Prostate gland (tissue), 2 donors: ENCODE data around the gene BCL3. TPM values are rescaled to one million over a fixed set of nuclear protein-coding genes. Genes with fewer than 3 reads are reported as not detected.
"Not testable (repeated sequence)": the region's sequence is repeated elsewhere in the genome, so short reads cannot be mapped to it uniquely, and the experiment has no call there.

Source experiments
- DNase-seq: peaks from one replicate; pipeline ENCODE4 v3.0.0-alpha.2; 2019; ENCODE audit warnings: low spot score
- H3K27ac ChIP-seq, 2 donors: fragments of 200-600 bp; sonication (generic); 2 replicates each; pipeline ENCODE4 v1.5.1; 2017 to 2019
- H3K27me3 ChIP-seq: fragments of 200-600 bp; sonication (generic); replicated peaks from 2 replicates; pipeline ENCODE4 v1.5.1; 2019; ENCODE audit not compliant: insufficient read depth
- H3K36me3 ChIP-seq, 2 donors: fragments of 200-600 bp; sonication (generic); 1 replicate in 1 of 2; 2 replicates in 1 of 2; pipeline versions ENCODE4 v1.5.1 to v1.8.1; 2017 to 2019
- H3K4me1 ChIP-seq: fragments of 200-600 bp; sonication (generic); replicated peaks from 2 replicates; pipeline ENCODE4 v1.5.1; 2019
- H3K4me3 ChIP-seq, 2 donors: fragments of 200-600 bp; sonication (generic); 2 replicates each; pipeline ENCODE4 v1.5.1; 2017 to 2019
- H3K9me3 ChIP-seq: fragments of 200-600 bp; sonication (generic); 2 replicates; pipeline ENCODE4 v1.5.1; 2017
- POLR2A ChIP-seq: fragments of 450-650 bp; IDR thresholded peaks from one replicate; pipeline ENCODE4 v1.6.1; 2016; ENCODE audit warnings: antibody characterized with exemption, mild to moderate bottlenecking
- POLR2AphosphoS5 ChIP-seq: sonication (generic); formaldehyde crosslinking; IDR thresholded peaks from one replicate; pipeline ENCODE4 v1.6.1; 2017; ENCODE audit warnings: antibody characterized with exemption
- WGBS: methylation state at CpG from one replicate; pipeline ENCODE4 v1.1.5; 2018; 5-methylcytosine and 5-hydroxymethylcytosine counted together
- intact Hi-C: fragments of 100-400 bp; cut with DNase I; formaldehyde crosslinking; loops from one replicate; pipeline ENCODE4 v1.14.2; 2022
- total RNA-seq, 2 donors: library from RNA; depleted of rRNA; stranded (reverse); fragments of >200 nt; gene quantifications; one replicate each; pipeline ENCODE4 v1.1.0, GENCODE V29; 2016
- TF ChIP-seq, protein P1 (sequence below), 4 experiments: fragments of 200-600 bp in 2 of 4; fragments of 450-650 bp in 2 of 4; sonication (generic) in 2 of 4; IDR thresholded peaks; 1 replicate in 3 of 4; 2 replicates in 1 of 4; pipeline ENCODE4 v1.5.1; 2016 to 2019; ENCODE audit warnings: antibody characterized with exemption in 4 of 4, mild to moderate bottlenecking in 2 of 4, moderate library complexity in 2 of 4

Gene BCL3
- total RNA-seq, 2 donors from 2014 or later, result 22.6 to 44.0 TPM

DNA sequence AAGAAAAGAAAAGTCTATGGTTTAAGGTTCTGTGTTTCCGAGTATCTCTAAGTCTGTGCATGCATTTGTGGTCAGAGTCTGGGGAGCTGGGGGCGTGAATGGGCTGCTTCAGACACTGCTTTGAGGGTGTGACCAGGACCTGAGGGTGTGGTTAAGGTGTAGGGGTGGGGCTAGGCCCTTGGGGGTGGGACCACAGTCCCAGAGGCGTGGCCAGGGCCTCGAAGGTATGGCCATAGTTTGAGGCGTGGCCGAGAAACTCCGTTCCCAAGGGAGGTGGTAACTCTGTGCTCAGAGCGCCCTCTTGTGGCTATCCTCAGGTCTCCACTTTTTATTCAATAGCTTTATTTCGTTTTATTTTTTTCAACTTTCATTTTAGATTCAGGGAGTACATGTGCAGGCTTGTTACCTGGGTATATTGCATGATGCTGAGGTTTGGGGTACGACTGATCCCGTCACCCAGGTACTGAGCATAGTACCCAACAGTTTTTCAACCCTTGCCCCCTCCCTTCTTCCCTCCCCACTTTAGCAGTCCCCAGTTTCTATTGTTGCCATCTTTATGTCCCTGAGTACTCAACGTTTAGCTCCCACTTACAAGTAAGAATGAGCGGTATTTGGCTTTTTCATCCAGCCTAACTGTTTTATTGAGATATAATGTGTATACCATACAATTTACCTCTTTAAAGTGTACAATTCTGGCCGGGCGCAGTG, 22.2 kb downstream of the BCL3 start:
- peak; percentile 97 for DNase-seq
- TF ChIP-seq POLR2A (no peak), POLR2AphosphoS5 (peak; percentile 82)
- TF ChIP-seq, protein P1, sequence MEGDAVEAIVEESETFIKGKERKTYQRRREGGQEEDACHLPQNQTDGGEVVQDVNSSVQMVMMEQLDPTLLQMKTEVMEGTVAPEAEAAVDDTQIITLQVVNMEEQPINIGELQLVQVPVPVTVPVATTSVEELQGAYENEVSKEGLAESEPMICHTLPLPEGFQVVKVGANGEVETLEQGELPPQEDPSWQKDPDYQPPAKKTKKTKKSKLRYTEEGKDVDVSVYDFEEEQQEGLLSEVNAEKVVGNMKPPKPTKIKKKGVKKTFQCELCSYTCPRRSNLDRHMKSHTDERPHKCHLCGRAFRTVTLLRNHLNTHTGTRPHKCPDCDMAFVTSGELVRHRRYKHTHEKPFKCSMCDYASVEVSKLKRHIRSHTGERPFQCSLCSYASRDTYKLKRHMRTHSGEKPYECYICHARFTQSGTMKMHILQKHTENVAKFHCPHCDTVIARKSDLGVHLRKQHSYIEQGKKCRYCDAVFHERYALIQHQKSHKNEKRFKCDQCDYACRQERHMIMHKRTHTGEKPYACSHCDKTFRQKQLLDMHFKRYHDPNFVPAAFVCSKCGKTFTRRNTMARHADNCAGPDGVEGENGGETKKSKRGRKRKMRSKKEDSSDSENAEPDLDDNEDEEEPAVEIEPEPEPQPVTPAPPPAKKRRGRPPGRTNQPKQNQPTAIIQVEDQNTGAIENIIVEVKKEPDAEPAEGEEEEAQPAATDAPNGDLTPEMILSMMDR (IDR thresholded peaks at IDR 0.05), result peak; percentile 73 to 97 (median 94)
- intact Hi-C loops, result loop anchor here (1.0 kb wide), 1 partner anchor 47 kb away; no protein-coding TSS in a partner anchor
- H3K36me3 ChIP-seq, result no peaks in the 10 kb centered on the region
- H3K4me3 ChIP-seq, result no peak overlapping the region
- no peak overlapping the region for H3K27ac ChIP-seq
- H3K4me1 ChIP-seq, result no peaks in the 10 kb centered on the region
- no peaks in the 10 kb centered on the region for H3K27me3 ChIP-seq
- no peaks in the 10 kb centered on the region for H3K9me3 ChIP-seq
- 15% methylated on average over 15 of the region's 15 CpGs for WGBS

DNA sequence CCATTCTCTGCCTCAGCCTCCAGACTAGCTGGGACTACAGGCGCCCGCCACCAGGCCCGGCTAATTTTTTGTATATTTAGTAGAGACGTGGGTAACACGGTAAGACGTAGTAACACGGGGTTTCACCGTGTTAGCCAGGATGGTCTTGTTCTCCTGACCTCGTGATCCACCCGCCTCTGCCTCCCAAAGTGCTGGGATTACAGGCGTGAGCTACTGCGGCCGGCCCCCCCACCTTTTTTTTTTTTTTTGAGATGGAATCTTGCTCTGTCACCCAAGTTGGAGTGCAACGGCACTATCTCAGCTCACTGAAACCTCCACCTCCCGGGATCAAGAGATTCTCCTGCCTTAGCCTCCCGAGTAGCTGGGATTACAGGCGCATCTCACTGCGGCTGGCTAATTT, 23.6 kb downstream of the BCL3 start:
- H3K4me1 ChIP-seq, intact Hi-C loops, H3K27me3 ChIP-seq, H3K36me3 ChIP-seq, H3K9me3 ChIP-seq, DNase-seq, H3K4me3 ChIP-seq, H3K27ac ChIP-seq: not testable (repeated sequence)
- WGBS, result 79% methylated on average over 18 of the region's 18 CpGs

- no peak for TF ChIP-seq POLR2A
- TF ChIP-seq, protein P1 (IDR thresholded peaks at IDR 0.05), result no peak
- no peak for TF ChIP-seq POLR2AphosphoS5
- Histone ChIP-seq H3K9me3 (no peaks in the 10 kb centered on the region), H3K4me3 (no peak overlapping the region), H3K4me1 (peaks cover 2% of the 10 kb centered on the region), H3K27me3 (no peaks in the 10 kb centered on the region), H3K27ac (no peak overlapping the region), H3K36me3 (no peaks in the 10 kb centered on the region)
- WGBS, result 40% methylated on average over 3 of the region's 3 CpGs
- intact Hi-C loops, result no loop called here
- DNase-seq, result no peak
Observed at GRCh38 chr19:44772959-44773358, 24.5 kb downstream of the BCL3 start.

DNA sequence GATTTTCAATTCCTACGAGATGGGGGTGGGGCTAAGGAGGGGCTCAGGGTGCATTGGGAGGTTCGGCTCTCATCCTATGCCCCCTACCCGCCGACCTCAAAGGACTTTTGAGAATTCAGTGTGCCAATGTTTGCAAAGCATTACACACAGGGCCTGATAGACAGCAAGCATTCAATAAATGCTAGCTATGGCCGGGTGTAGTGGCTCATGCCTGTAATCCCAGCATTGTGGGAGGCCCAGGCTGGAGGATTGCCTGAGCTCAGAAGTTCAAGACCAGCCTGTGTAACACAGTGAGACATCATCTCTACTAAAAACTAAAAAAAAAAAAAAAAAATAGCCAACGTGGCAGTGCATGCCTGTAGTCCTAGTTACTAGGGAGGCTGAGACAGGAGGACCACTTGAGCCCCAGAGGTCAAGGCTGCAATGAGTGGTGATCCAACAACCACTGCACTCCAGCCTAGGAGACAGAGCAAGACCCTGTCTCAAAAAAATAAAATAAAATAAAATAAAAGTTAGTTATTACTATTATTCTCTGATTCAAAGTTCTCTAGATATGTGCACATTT, 27.2 kb downstream of the BCL3 start:
- Histone ChIP-seq H3K4me3 (no peak overlapping the region), H3K4me1 (peaks cover 2% of the 10 kb centered on the region), H3K9me3 (no peaks in the 10 kb centered on the region), H3K27ac (peak overlapping the region in 1 of 2 donors; percentile 86), H3K27me3 (no peaks in the 10 kb centered on the region), H3K36me3 (no peaks in the 10 kb centered on the region)
- no peak for DNase-seq
- intact Hi-C loops, result no loop called here
- TF ChIP-seq POLR2A (no peak), POLR2AphosphoS5 (no peak)
- TF ChIP-seq, protein P1 (IDR thresholded peaks at IDR 0.05), result no peak
- WGBS, result 72% methylated on average over 6 of the region's 6 CpGs

DNA sequence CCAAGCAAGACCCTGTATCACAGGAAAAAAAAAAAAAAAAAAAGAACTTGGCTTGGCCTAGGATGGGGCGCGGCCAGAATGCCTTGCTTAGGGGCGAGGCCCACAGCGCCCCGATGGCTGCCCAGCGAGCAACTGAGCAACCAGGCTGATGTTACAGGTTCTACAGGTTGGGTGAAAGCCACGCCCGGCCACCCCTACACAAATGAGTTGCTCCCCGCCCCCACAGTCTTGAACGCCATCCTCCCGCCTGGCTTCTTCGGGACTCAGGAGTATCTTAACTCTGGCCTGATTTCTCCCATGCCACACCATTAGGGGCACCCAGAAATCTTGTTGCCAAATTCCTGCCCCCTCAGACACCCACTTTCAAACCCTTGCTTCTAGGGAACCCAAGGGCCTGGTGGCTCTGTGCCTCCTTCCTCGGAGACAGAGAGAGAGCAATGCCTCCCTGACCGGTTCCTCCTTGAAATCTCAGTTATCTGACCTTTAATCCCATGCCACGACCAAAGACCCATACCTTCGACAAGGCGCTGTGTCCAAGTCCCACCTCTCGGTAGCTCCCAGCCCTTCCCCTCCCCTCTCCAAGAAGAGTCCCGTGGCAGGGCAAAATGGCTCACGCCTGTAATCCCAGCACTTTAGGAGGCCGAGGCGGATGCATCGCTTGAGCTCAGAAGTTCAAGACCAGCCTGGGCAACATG, 28.0 kb downstream of the BCL3 start:
- no peaks in the 10 kb centered on the region for H3K36me3 ChIP-seq
- peak; percentile 92 for DNase-seq
- H3K4me1 ChIP-seq, result peaks cover 2% of the 10 kb centered on the region
- TF ChIP-seq POLR2A (peak; percentile 59), POLR2AphosphoS5 (peak; percentile 87)
- TF ChIP-seq, protein P1 (IDR thresholded peaks at IDR 0.05), result peak in 2 of 4 experiments; percentile 11 to 24
- no peaks in the 10 kb centered on the region for H3K9me3 ChIP-seq
- WGBS, result 58% methylated on average over 23 of the region's 23 CpGs
- H3K27me3 ChIP-seq, result no peaks in the 10 kb centered on the region
- no peak overlapping the region for H3K4me3 ChIP-seq
- intact Hi-C loops, result no loop called here
- peak overlapping the region; percentile 86 to 90 for H3K27ac ChIP-seq
